HepG2 (cell line): Measurements from ENCODE around the gene HBA1. TPM values are rescaled to one million over a fixed set of nuclear protein-coding genes. Genes with fewer than 3 reads are reported as not detected.
"Not testable (repeated sequence)": the region's sequence is repeated elsewhere in the genome, so short reads cannot be mapped to it uniquely, and the experiment has no call there.

Source experiments
- ATAC-seq: fragments of 200-7000 bp; cut with Tn5 transposase; 3 replicates; pipeline ENCODE4 v1.9.1; 2020; ENCODE audit warnings: mild to moderate bottlenecking, moderate library complexity
- BruUV-seq: library from RNA; stranded (reverse); fragments of 400-500 nt; replicated peaks from 2 replicates; lab custom pipeline; 2021; lab: Mats Ljungman, UMichigan
- CTCF ChIA-PET: fragments of 300-600 bp; formaldehyde crosslinking; extraction: SDS; loops from one replicate; lab custom pipeline; 2021; ENCODE audit warnings: low total read pairs, inconsistent platforms, low intra/inter-chr PET ratio; lab: Yijun Ruan, JAX
- POLR2A ChIA-PET: fragments of 350-600 bp; sonication (Branson Sonifier 250); formaldehyde crosslinking; loops from one replicate; lab custom pipeline; 2020; ENCODE audit warnings: antibody characterized with exemption, inconsistent platforms; lab: Yijun Ruan, JAX
- DNase-seq: peaks from one replicate; pipeline ENCODE4 v3.0.0-alpha.2; 2015; ENCODE audit warnings: low spot score
- FAIRE-seq: peaks from 3 replicates; lab custom pipeline; 2011; peaks lifted over from hg19 to GRCh38; lab: Jason Lieb, UNC
- H2AFZ ChIP-seq: one replicate; pipeline ENCODE4 v1.6.1; 2011; ENCODE audit warnings: low read length, inconsistent platforms
- H3K27ac ChIP-seq: fragments of 300-600 bp; 3 replicates; pipeline ENCODE4 v1.8.0; 2011; ENCODE audit warnings: mixed run types, mild to moderate bottlenecking, mixed read lengths, low read length, inconsistent platforms; ENCODE audit not compliant: insufficient read depth; ENCODE audit errors: extremely low read length
- H3K27me3 ChIP-seq, 2 experiments: fragments of 200-600 bp in 1 of 2; 2 replicates in 1 of 2; 3 replicates in 1 of 2; pipeline versions ENCODE4 v1.6.0 to v1.8.0; 2011; ENCODE audit warnings: low read length in 2 of 2, mild to moderate bottlenecking in 2 of 2, moderate library complexity in 2 of 2, inconsistent platforms in 1 of 2; ENCODE audit not compliant: insufficient read depth in 2 of 2, control insufficient read depth in 1 of 2
- H3K36me3 ChIP-seq, 2 experiments: fragments of 200-600 bp in 1 of 2; replicated peaks in 1 of 2; 2 replicates in 1 of 2; 3 replicates in 1 of 2; pipeline versions ENCODE4 v1.5.1 to v1.8.0; 2011; ENCODE audit warnings: low read length in 2 of 2, inconsistent platforms in 1 of 2; ENCODE audit not compliant: insufficient read depth in 2 of 2, control insufficient read depth in 1 of 2
- H3K4me1 ChIP-seq: 2 replicates; pipeline ENCODE4 v1.5.1; 2012; ENCODE audit warnings: low read length, inconsistent platforms; ENCODE audit not compliant: insufficient read depth
- H3K4me2 ChIP-seq: 2 replicates; pipeline ENCODE4 v1.6.0; 2011; ENCODE audit warnings: low read depth, low read length, inconsistent platforms
- H3K4me3 ChIP-seq, 3 experiments: fragments of 200-600 bp in 1 of 3; sonication (generic), shearing (Covaris generic) in 1 of 3; replicated peaks in 1 of 3; 2 replicates each; pipeline ENCODE4 v1.5.1; 2011 to 2016; ENCODE audit warnings: low read length in 3 of 3, inconsistent platforms in 2 of 3, low read depth in 2 of 3, mild to moderate bottlenecking in 2 of 3, control low read depth in 1 of 3, mixed read lengths in 1 of 3; ENCODE audit not compliant: insufficient read depth in 1 of 3
- H3K79me2 ChIP-seq: one replicate; pipeline ENCODE4 v1.6.1; 2011; ENCODE audit warnings: low read length, inconsistent platforms; ENCODE audit not compliant: insufficient read depth
- H3K9ac ChIP-seq: 2 replicates; pipeline ENCODE4 v1.6.0; 2011; ENCODE audit warnings: mild to moderate bottlenecking, low read depth, low read length, inconsistent platforms; ENCODE audit not compliant: insufficient read depth
- H3K9me3 ChIP-seq: 2 replicates; pipeline ENCODE4 v1.5.1; 2012; ENCODE audit warnings: mild to moderate bottlenecking, low read length
- H4K20me1 ChIP-seq: 2 replicates; pipeline ENCODE4 v1.6.0; 2011; ENCODE audit warnings: inconsistent platforms, mild to moderate bottlenecking, low read length, moderate library complexity; ENCODE audit not compliant: insufficient read depth
- ELF1 ChIP-seq: sonication (generic); formaldehyde crosslinking; IDR thresholded peaks from 2 replicates; pipeline ENCODE4 v1.4.0; 2020; ENCODE audit warnings: missing genetic modification reagents
- ZKSCAN8 ChIP-seq: IDR thresholded peaks from 2 replicates; pipeline ENCODE4 v1.6.1; 2016; ENCODE audit warnings: borderline replicate concordance, missing genetic modification reagents, missing compliant biosample characterization
- ZNF343 ChIP-seq: sonication (generic); formaldehyde crosslinking; IDR thresholded peaks from 2 replicates; pipeline ENCODE4 v1.4.0; 2020; ENCODE audit warnings: mild to moderate bottlenecking, missing genetic modification reagents
- WGBS: methylation state at CpG from one replicate; pipeline ENCODE4 v1.1.6; 2017; ENCODE audit warnings: low lambda C conversion rate; 5-methylcytosine and 5-hydroxymethylcytosine counted together
- in situ Hi-C: cut with HindIII; loops from 2 replicates; pipeline ENCODE4 v1.10.0; 2017; ENCODE audit warnings: low pct_unique_long_range_greater_than_20kb; ENCODE audit not compliant: extremely low pct_ligation_motif_present
- intact Hi-C: fragments of 100-400 bp; cut with micrococcal nuclease; formaldehyde crosslinking; loops from one replicate; pipeline ENCODE4 v1.10.0; 2022; ENCODE audit not compliant: unreplicated experiment
- polyA plus RNA-seq, 8 experiments: library from polyadenylated mRNA; depleted of rRNA in 3 of 8; stranded (reverse) in 7 of 8; unstranded in 1 of 8; fragments of >200 nt; fragmentation: Illumina TruSeq in 4 of 8; extraction: Trizol in 4 of 8; gene quantifications; 2 replicates each; pipeline versions ENCODE4 v1.2.1 to v1.2.3, GENCODE V29; 2011 to 2016; ENCODE audit warnings: low read depth in 4 of 8, missing spikeins in 1 of 8, mixed read lengths in 1 of 8; ENCODE audit not compliant: insufficient read depth in 1 of 8
- total RNA-seq, 5 experiments: library from RNA; depleted of rRNA; stranded (reverse); fragments of >200 nt; fragmentation: Illumina TruSeq; extraction: Trizol; gene quantifications; 2 replicates each; pipeline ENCODE4 v1.2.3, GENCODE V29; 2016; ENCODE audit warnings: low read depth in 1 of 5

The HBA1 gene
- total and polyA plus RNA-seq, 2 of the 13 experiments (the other 11 are each of a cell fraction or from before 2014, with no cell fraction given) = 0.59 TPM; not detected in 1

GRCh38 chr16:175011-175949 lies 1.2 kb upstream of the HBA1 start:
- TF ChIP-seq ZKSCAN8 (CRISPR knock-in tag) (no peak), ELF1 (no peak), ZNF343 (CRISPR knock-in tag) (no peak)
- TF ChIP-seq, all 625 proteins: peak for 0
- Histone ChIP-seq H3K27me3 (peaks cover 0 to 21% of the 10 kb centered on the region in 2 experiments; a peak in 4 of 5 replicates), H3K4me2 (no peak overlapping the region), H4K20me1 (0 out of 2 replicates have a peak, but pooled peaks cover 6% of the 10 kb centered on the region), H2AFZ (no peak overlapping the region), H3K27ac (no peak overlapping the region), H3K9ac (no peak overlapping the region), H3K4me1 (peaks cover 15% of the 10 kb centered on the region), H3K36me3 (no peaks in the 10 kb centered on the region), H3K4me3 (no peak overlapping the region), H3K9me3 (no peaks in the 10 kb centered on the region), H3K79me2 (no peaks in the 10 kb centered on the region)
- WGBS = 33% methylated on average over 7 of the region's 8 CpGs
- no TSS peak for BruUV-seq
- ATAC-seq (no peak), FAIRE-seq (no peak), DNase-seq (no peak)
- ChIA-PET POLR2A (no interaction called here), CTCF (no interaction called here)
- in situ Hi-C loops (no loop called here), intact Hi-C loops (no loop called here)

- H3K27ac ChIP-seq, POLR2A ChIA-PET, FAIRE-seq, H3K79me2 ChIP-seq, in situ Hi-C loops, DNase-seq, ATAC-seq, CTCF ChIA-PET, H3K9ac ChIP-seq, intact Hi-C loops, H3K36me3 ChIP-seq, H3K4me2 ChIP-seq, H3K4me3 ChIP-seq, H4K20me1 ChIP-seq, BruUV-seq, H3K9me3 ChIP-seq, H2AFZ ChIP-seq: not testable (repeated sequence)
- no CpG with 5 or more reads among the region's 39 CpGs for WGBS
- Histone ChIP-seq H3K4me1 (peaks cover 21% of the 10 kb centered on the region), H3K27me3 (peaks cover 0 to 18% of the 10 kb centered on the region in 2 experiments; a peak in 4 of 5 replicates)
Observed at GRCh38 chr16:176006-176405, 474 bp upstream of the HBA1 start.
